HepG2 (cell line): Measurements from ENCODE around the gene PDZD7. TPM values are rescaled to one million over a fixed set of nuclear protein-coding genes. Genes with fewer than 3 reads are reported as not detected.
A peak's percentile ranks its signal among the peaks of the same experiment; 100 is the strongest.

ENCODE experiments used
- ATAC-seq: fragments of 200-7000 bp; cut with Tn5 transposase; 3 replicates; pipeline ENCODE4 v1.9.1; 2020; ENCODE audit warnings: mild to moderate bottlenecking, moderate library complexity
- BruUV-seq: library from RNA; stranded (reverse); fragments of 400-500 nt; replicated peaks from 2 replicates; lab custom pipeline; 2021; lab: Mats Ljungman, UMichigan
- CTCF ChIA-PET: fragments of 300-600 bp; formaldehyde crosslinking; extraction: SDS; loops from one replicate; lab custom pipeline; 2021; ENCODE audit warnings: low total read pairs, inconsistent platforms, low intra/inter-chr PET ratio; lab: Yijun Ruan, JAX
- POLR2A ChIA-PET: fragments of 350-600 bp; sonication (Branson Sonifier 250); formaldehyde crosslinking; loops from one replicate; lab custom pipeline; 2020; ENCODE audit warnings: antibody characterized with exemption, inconsistent platforms; lab: Yijun Ruan, JAX
- DNase-seq: peaks from one replicate; pipeline ENCODE4 v3.0.0-alpha.2; 2015; ENCODE audit warnings: low spot score
- FAIRE-seq: peaks from 3 replicates; lab custom pipeline; 2011; peaks lifted over from hg19 to GRCh38; lab: Jason Lieb, UNC
- H2AFZ ChIP-seq: one replicate; pipeline ENCODE4 v1.6.1; 2011; ENCODE audit warnings: low read length, inconsistent platforms
- H3K27ac ChIP-seq: fragments of 300-600 bp; 3 replicates; pipeline ENCODE4 v1.8.0; 2011; ENCODE audit warnings: mixed run types, mild to moderate bottlenecking, mixed read lengths, low read length, inconsistent platforms; ENCODE audit not compliant: insufficient read depth; ENCODE audit errors: extremely low read length
- H3K27me3 ChIP-seq, 2 experiments: fragments of 200-600 bp in 1 of 2; 2 replicates in 1 of 2; 3 replicates in 1 of 2; pipeline versions ENCODE4 v1.6.0 to v1.8.0; 2011; ENCODE audit warnings: low read length in 2 of 2, mild to moderate bottlenecking in 2 of 2, moderate library complexity in 2 of 2, inconsistent platforms in 1 of 2; ENCODE audit not compliant: insufficient read depth in 2 of 2, control insufficient read depth in 1 of 2
- H3K36me3 ChIP-seq, 2 experiments: fragments of 200-600 bp in 1 of 2; replicated peaks in 1 of 2; 2 replicates in 1 of 2; 3 replicates in 1 of 2; pipeline versions ENCODE4 v1.5.1 to v1.8.0; 2011; ENCODE audit warnings: low read length in 2 of 2, inconsistent platforms in 1 of 2; ENCODE audit not compliant: insufficient read depth in 2 of 2, control insufficient read depth in 1 of 2
- H3K4me1 ChIP-seq: 2 replicates; pipeline ENCODE4 v1.5.1; 2012; ENCODE audit warnings: low read length, inconsistent platforms; ENCODE audit not compliant: insufficient read depth
- H3K4me2 ChIP-seq: 2 replicates; pipeline ENCODE4 v1.6.0; 2011; ENCODE audit warnings: low read depth, low read length, inconsistent platforms
- H3K4me3 ChIP-seq, 3 experiments: fragments of 200-600 bp in 1 of 3; sonication (generic), shearing (Covaris generic) in 1 of 3; replicated peaks in 1 of 3; 2 replicates each; pipeline ENCODE4 v1.5.1; 2011 to 2016; ENCODE audit warnings: low read length in 3 of 3, inconsistent platforms in 2 of 3, low read depth in 2 of 3, mild to moderate bottlenecking in 2 of 3, control low read depth in 1 of 3, mixed read lengths in 1 of 3; ENCODE audit not compliant: insufficient read depth in 1 of 3
- H3K79me2 ChIP-seq: one replicate; pipeline ENCODE4 v1.6.1; 2011; ENCODE audit warnings: low read length, inconsistent platforms; ENCODE audit not compliant: insufficient read depth
- H3K9ac ChIP-seq: 2 replicates; pipeline ENCODE4 v1.6.0; 2011; ENCODE audit warnings: mild to moderate bottlenecking, low read depth, low read length, inconsistent platforms; ENCODE audit not compliant: insufficient read depth
- H3K9me3 ChIP-seq: 2 replicates; pipeline ENCODE4 v1.5.1; 2012; ENCODE audit warnings: mild to moderate bottlenecking, low read length
- H4K20me1 ChIP-seq: 2 replicates; pipeline ENCODE4 v1.6.0; 2011; ENCODE audit warnings: inconsistent platforms, mild to moderate bottlenecking, low read length, moderate library complexity; ENCODE audit not compliant: insufficient read depth
- BHLHE40 ChIP-seq: IDR thresholded peaks from 2 replicates; pipeline ENCODE4 v1.6.1; 2011; ENCODE audit warnings: low read length, improper control_type of control experiment
- CSRNP1 ChIP-seq: sonication (generic); formaldehyde crosslinking; IDR thresholded peaks from 2 replicates; pipeline ENCODE4 v1.8.1; 2023; ENCODE audit warnings: mild to moderate bottlenecking, missing genetic modification reagents
- DMAP1 ChIP-seq: IDR thresholded peaks from 2 replicates; pipeline ENCODE4 v1.6.1; 2016
- EZH2 ChIP-seq: conservative IDR thresholded peaks from 2 replicates; pipeline ENCODE4 v1.6.1; 2012; ENCODE audit warnings: mild to moderate bottlenecking, low read depth, low read length, moderate library complexity
- FOXO4 ChIP-seq: sonication (generic); formaldehyde crosslinking; conservative IDR thresholded peaks from 2 replicates; pipeline ENCODE4 v1.8.1; 2023; ENCODE audit warnings: missing genetic modification reagents
- HBP1 ChIP-seq: IDR thresholded peaks from 2 replicates; pipeline ENCODE4 v1.6.1; 2016; ENCODE audit warnings: low read depth, control low read depth
- HES4 ChIP-seq: sonication (generic); formaldehyde crosslinking; IDR thresholded peaks from 2 replicates; pipeline ENCODE4 v1.9.0; 2021; ENCODE audit warnings: mild to moderate bottlenecking, missing genetic modification reagents, borderline replicate concordance
- MED1 ChIP-seq: sonication (generic); formaldehyde crosslinking; IDR thresholded peaks from 2 replicates; pipeline ENCODE4 v1.4.0; 2020; ENCODE audit warnings: missing genetic modification reagents
- MLLT10 ChIP-seq: sonication (generic); formaldehyde crosslinking; IDR thresholded peaks from 2 replicates; pipeline ENCODE4 v1.4.0; 2020; ENCODE audit warnings: missing genetic modification reagents
- RFX5 ChIP-seq: IDR thresholded peaks from 2 replicates; pipeline ENCODE4 v1.6.1; 2011; ENCODE audit warnings: low read depth, low read length, improper control_type of control experiment
- RFXAP ChIP-seq: sonication (generic); formaldehyde crosslinking; IDR thresholded peaks from 2 replicates; pipeline ENCODE4 v1.4.0; 2020; ENCODE audit warnings: missing genetic modification reagents, borderline replicate concordance
- ZNF143 ChIP-seq: sonication (generic); formaldehyde crosslinking; IDR thresholded peaks from 2 replicates; pipeline ENCODE4 v1.4.0; 2020; ENCODE audit warnings: missing genetic modification reagents
- ZNF367 ChIP-seq: sonication (generic); formaldehyde crosslinking; IDR thresholded peaks from 2 replicates; pipeline ENCODE4 v1.4.0; 2020; ENCODE audit warnings: missing genetic modification reagents, borderline replicate concordance
- ZNF556 ChIP-seq: sonication (generic); formaldehyde crosslinking; IDR thresholded peaks from 2 replicates; pipeline ENCODE4 v1.4.0; 2020; ENCODE audit warnings: mild to moderate bottlenecking, missing genetic modification reagents, borderline replicate concordance
- ZNF761 ChIP-seq: sonication (generic); formaldehyde crosslinking; conservative IDR thresholded peaks from 2 replicates; pipeline ENCODE4 v1.4.0; 2020; ENCODE audit warnings: mild to moderate bottlenecking, missing genetic modification reagents
- ZNF768 ChIP-seq: sonication (generic); formaldehyde crosslinking; IDR thresholded peaks from 2 replicates; pipeline ENCODE4 v1.4.0; 2020; ENCODE audit warnings: missing genetic modification reagents
- WGBS: methylation state at CpG from one replicate; pipeline ENCODE4 v1.1.6; 2017; ENCODE audit warnings: low lambda C conversion rate; 5-methylcytosine and 5-hydroxymethylcytosine counted together
- in situ Hi-C: cut with HindIII; loops from 2 replicates; pipeline ENCODE4 v1.10.0; 2017; ENCODE audit warnings: low pct_unique_long_range_greater_than_20kb; ENCODE audit not compliant: extremely low pct_ligation_motif_present
- intact Hi-C: fragments of 100-400 bp; cut with micrococcal nuclease; formaldehyde crosslinking; loops from one replicate; pipeline ENCODE4 v1.10.0; 2022; ENCODE audit not compliant: unreplicated experiment
- polyA plus RNA-seq, 8 experiments: library from polyadenylated mRNA; depleted of rRNA in 3 of 8; stranded (reverse) in 7 of 8; unstranded in 1 of 8; fragments of >200 nt; fragmentation: Illumina TruSeq in 4 of 8; extraction: Trizol in 4 of 8; gene quantifications; 2 replicates each; pipeline versions ENCODE4 v1.2.1 to v1.2.3, GENCODE V29; 2011 to 2016; ENCODE audit warnings: low read depth in 4 of 8, missing spikeins in 1 of 8, mixed read lengths in 1 of 8; ENCODE audit not compliant: insufficient read depth in 1 of 8
- total RNA-seq, 5 experiments: library from RNA; depleted of rRNA; stranded (reverse); fragments of >200 nt; fragmentation: Illumina TruSeq; extraction: Trizol; gene quantifications; 2 replicates each; pipeline ENCODE4 v1.2.3, GENCODE V29; 2016; ENCODE audit warnings: low read depth in 1 of 5

PDZD7 gene
- total and polyA plus RNA-seq, 2 of the 13 experiments (the other 11 are each of a cell fraction or from before 2014, with no cell fraction given), result 0.58 to 0.73 TPM

GRCh38 chr10:101000915-101001658 is 29.8 kb downstream of the PDZD7 start:
- 79% methylated on average over 10 of the region's 12 CpGs for WGBS
- DNase-seq (no peak), ATAC-seq (no peak), FAIRE-seq (peak; percentile 15)
- Histone ChIP-seq H3K27me3 (no peaks in the 10 kb centered on the region; a peak in 1 of 5 replicates), H4K20me1 (no peaks in the 10 kb centered on the region; the same call in 1 of the 2 replicates), H3K4me2 (peak overlapping the region; percentile 90), H3K4me1 (peaks cover 30% of the 10 kb centered on the region), H3K79me2 (peaks cover 32% of the 10 kb centered on the region), H3K9ac (peak overlapping the region; percentile 95), H3K9me3 (no peaks in the 10 kb centered on the region), H3K4me3 (peak overlapping the region; percentile 91 to 99 (median 98); a peak in 5 of 6 replicates), H3K36me3 (peaks cover 13 to 34% of the 10 kb centered on the region in 2 experiments; a peak in 4 of 5 replicates), H3K27ac (peak overlapping the region; percentile 81), H2AFZ (no peak overlapping the region)
- TF ChIP-seq EZH2, result no peak
- TF ChIP-seq CSRNP1 (CRISPR knock-in tag), result 0 out of 2 replicates have a peak, but pooled peaks have one; percentile 24
- TF ChIP-seq RFXAP (CRISPR knock-in tag), result no peak
- TF ChIP-seq ZNF556 (CRISPR knock-in tag), result no peak
- no peak for TF ChIP-seq MLLT10 (CRISPR knock-in tag)
- TF ChIP-seq HES4, result no peak
- no peak for TF ChIP-seq BHLHE40
- no peak for TF ChIP-seq DMAP1
- TF ChIP-seq ZNF768 (CRISPR knock-in tag), result no peak
- TF ChIP-seq RFX5, result no peak
- TF ChIP-seq ZNF761 (CRISPR knock-in tag), result 0 out of 2 replicates have a peak, but pooled peaks have one; percentile 41
- TF ChIP-seq HBP1 (CRISPR knock-in tag), result no peak
- no peak for TF ChIP-seq ZNF143
- no peak for TF ChIP-seq MED1 (CRISPR knock-in tag)
- 0 out of 2 replicates have a peak, but pooled peaks have one; percentile 23 for TF ChIP-seq FOXO4 (CRISPR knock-in tag)
- no peak for TF ChIP-seq ZNF367 (CRISPR knock-in tag)
- ChIA-PET POLR2A (interaction anchor here (1.6 to 23.0 kb wide), 3 partner anchors 8 to 32 kb away, joined by 5 to 277 read pairs (median 124); partner anchors contain the start of gene SEMA4G), CTCF (interaction anchor here (8.5 kb wide), 1 partner anchor 12 kb away, joined by 240 read pairs; no protein-coding TSS in a partner anchor)
- TSS peak; percentile 47 for BruUV-seq
- in situ Hi-C loops, result no loop called here
- intact Hi-C loops, result no loop called here
